ENCODE data around the gene PLCB4. TPM values are rescaled to one million over a fixed set of nuclear protein-coding genes. Genes with fewer than 3 reads are reported as not detected.

Gene PLCB4
- polyA plus RNA-seq, 1 donor (not counting 4 experiments of a cell fraction or from before 2014, with no cell fraction given), result 4.1 TPM

DNA sequence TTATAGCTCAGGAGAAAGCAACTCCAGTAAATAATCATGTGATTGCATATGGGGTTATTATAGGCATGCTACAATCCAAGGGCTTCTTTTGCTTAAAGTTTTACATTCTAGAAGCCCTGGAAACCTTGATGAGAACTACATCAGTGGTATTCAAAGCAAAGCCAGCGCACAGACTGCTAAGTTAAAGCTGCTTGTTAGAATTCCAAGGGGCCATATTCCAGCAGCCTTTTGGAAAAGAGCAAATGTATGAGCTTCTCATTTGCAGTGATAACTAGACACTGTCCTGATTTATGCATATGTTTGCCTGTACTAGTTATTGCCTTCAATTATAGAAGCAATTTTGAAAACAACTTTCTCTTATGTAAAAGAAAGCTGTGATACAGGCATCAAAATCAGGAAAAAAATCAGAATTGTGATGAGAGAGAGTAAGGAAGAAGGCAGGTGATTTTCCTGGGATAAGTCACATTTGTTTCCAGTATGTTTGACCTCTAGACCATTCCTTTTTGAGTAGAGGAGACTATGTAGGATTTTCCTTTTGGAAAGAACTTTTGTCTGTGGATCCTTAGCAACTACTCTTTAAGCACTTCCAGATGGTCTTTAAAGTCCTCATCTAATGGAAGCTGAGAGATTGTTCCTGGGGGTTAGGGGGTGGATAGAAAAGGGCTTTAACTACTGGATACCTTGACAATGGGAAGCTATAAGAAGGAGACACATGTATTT lies 159.2 kb downstream of the PLCB4 start:
- Histone ChIP-seq H4K20me1 (ENCODE audit: control insufficient read depth, extremely low read depth, insufficient read depth, low read length) (no peaks in the 10 kb centered on the region), H3K4me2 (ENCODE audit: control insufficient read depth, extremely low read depth, insufficient read depth, low read depth, low read length) (no peak overlapping the region), H3K27me3 (ENCODE audit: control insufficient read depth, extremely low read depth, insufficient read depth, low read length) (no peaks in the 10 kb centered on the region), H3K4me3 (ENCODE audit: control insufficient read depth in 2 of 3, extremely low read depth in 1 of 3, insufficient read depth in 2 of 3, low read depth in 1 of 3, low read length in 3 of 3) (no peak overlapping the region), H3K9me1 (ENCODE audit: control insufficient read depth, extremely low read depth, insufficient read depth, low read length) (no peaks in the 10 kb centered on the region), H3K79me2 (ENCODE audit: control insufficient read depth, insufficient read depth, low read length) (no peaks in the 10 kb centered on the region), H3K9ac (ENCODE audit: control insufficient read depth, extremely low read depth, insufficient read depth, low read length) (no peak overlapping the region), H3K4me1 (ENCODE audit: control insufficient read depth, extremely low read depth, insufficient read depth, low read length) (no peaks in the 10 kb centered on the region), H3K27ac (ENCODE audit: control insufficient read depth, insufficient read depth, low read length) (no peak overlapping the region), H2AFZ (ENCODE audit: control insufficient read depth, low read length) (no peak overlapping the region), H3K36me3 (ENCODE audit: control insufficient read depth in 2 of 2, extremely low read depth in 1 of 2, insufficient read depth in 2 of 2, low read length in 2 of 2) (no peaks in the 10 kb centered on the region), H3K9me3 (ENCODE audit: control insufficient read depth, low read depth, low read length) (no peaks in the 10 kb centered on the region)
- dilution Hi-C loops (cut with MboI; ENCODE audit: extremely low pct_ligation_motif_present, low sequenced_read_pairs), result no loop called here
- DNase-seq (ENCODE audit: low read depth, low spot score) (no peak), FAIRE-seq (no peak)
- TF ChIP-seq, protein P1, sequence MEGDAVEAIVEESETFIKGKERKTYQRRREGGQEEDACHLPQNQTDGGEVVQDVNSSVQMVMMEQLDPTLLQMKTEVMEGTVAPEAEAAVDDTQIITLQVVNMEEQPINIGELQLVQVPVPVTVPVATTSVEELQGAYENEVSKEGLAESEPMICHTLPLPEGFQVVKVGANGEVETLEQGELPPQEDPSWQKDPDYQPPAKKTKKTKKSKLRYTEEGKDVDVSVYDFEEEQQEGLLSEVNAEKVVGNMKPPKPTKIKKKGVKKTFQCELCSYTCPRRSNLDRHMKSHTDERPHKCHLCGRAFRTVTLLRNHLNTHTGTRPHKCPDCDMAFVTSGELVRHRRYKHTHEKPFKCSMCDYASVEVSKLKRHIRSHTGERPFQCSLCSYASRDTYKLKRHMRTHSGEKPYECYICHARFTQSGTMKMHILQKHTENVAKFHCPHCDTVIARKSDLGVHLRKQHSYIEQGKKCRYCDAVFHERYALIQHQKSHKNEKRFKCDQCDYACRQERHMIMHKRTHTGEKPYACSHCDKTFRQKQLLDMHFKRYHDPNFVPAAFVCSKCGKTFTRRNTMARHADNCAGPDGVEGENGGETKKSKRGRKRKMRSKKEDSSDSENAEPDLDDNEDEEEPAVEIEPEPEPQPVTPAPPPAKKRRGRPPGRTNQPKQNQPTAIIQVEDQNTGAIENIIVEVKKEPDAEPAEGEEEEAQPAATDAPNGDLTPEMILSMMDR (optimal IDR thresholded peaks at IDR 0.05 in 1 of 3, IDR thresholded peaks at IDR 0.05 in 1 of 3, conservative IDR thresholded peaks at IDR 0.05 in 1 of 3; ENCODE audit: extremely low read depth in 1 of 3, insufficient read depth in 2 of 3, low read length in 3 of 3), result no peak
- TF ChIP-seq EZH2 (IDR thresholded peaks at IDR 0.05; ENCODE audit: low read length), result no peak

DNA sequence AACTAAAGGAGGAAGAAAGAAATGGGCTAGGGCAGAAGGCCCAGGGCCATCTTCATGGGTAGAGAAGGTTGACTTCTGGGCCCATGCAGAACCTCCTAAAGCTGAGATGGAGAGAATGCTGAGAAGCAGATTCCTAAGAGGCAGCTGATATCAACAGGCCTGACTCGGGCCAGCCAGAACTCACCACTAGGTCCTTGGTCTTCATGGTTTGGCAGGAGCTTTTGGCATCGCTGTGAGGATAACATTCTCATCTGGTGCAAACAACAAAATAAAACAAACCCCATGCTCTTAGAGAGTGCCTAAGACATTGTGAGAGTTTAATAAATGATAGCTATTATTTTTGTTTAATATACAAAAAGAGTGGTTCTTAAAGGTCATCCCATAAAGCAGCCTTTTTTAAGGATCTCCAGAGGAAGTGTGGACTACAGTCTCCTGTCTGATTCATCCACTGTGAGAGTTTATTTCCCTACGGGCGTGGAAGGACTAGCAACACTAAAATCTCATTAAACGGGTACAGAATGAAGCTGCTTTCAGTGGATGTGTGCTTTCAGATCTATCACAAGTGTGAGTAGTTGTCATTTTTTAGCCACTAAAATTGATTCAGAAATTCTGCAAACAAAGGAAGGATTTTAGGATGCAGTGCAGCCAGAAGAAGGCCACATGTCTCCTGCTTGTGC lies 160.0 kb downstream of the PLCB4 start:
- dilution Hi-C loops (cut with MboI; ENCODE audit: extremely low pct_ligation_motif_present, low sequenced_read_pairs), result no loop called here

More for the DNA sequence above, 160.0 kb downstream of the PLCB4 start:
- no peaks in the 10 kb centered on the region for H3K36me3 ChIP-seq (ENCODE audit: control insufficient read depth in 2 of 2, extremely low read depth in 1 of 2, insufficient read depth in 2 of 2, low read length in 2 of 2)
- H3K4me2 ChIP-seq (ENCODE audit: control insufficient read depth, extremely low read depth, insufficient read depth, low read depth, low read length), result no peak overlapping the region
- FAIRE-seq, result no peak
- no peak for DNase-seq (ENCODE audit: low read depth, low spot score)
- H3K4me3 ChIP-seq (ENCODE audit: control insufficient read depth in 2 of 3, extremely low read depth in 1 of 3, insufficient read depth in 2 of 3, low read depth in 1 of 3, low read length in 3 of 3), result no peak overlapping the region
- no peak overlapping the region for H2AFZ ChIP-seq (ENCODE audit: control insufficient read depth, low read length)
- no peak overlapping the region for H3K27ac ChIP-seq (ENCODE audit: control insufficient read depth, insufficient read depth, low read length)
- TF ChIP-seq, protein P1 (optimal IDR thresholded peaks at IDR 0.05 in 1 of 3, IDR thresholded peaks at IDR 0.05 in 1 of 3, conservative IDR thresholded peaks at IDR 0.05 in 1 of 3; ENCODE audit: extremely low read depth in 1 of 3, insufficient read depth in 2 of 3, low read length in 3 of 3), result no peak
- TF ChIP-seq EZH2 (IDR thresholded peaks at IDR 0.05; ENCODE audit: low read length), result no peak
- no peaks in the 10 kb centered on the region for H3K4me1 ChIP-seq (ENCODE audit: control insufficient read depth, extremely low read depth, insufficient read depth, low read length)
- H4K20me1 ChIP-seq (ENCODE audit: control insufficient read depth, extremely low read depth, insufficient read depth, low read length), result no peaks in the 10 kb centered on the region
- no peaks in the 10 kb centered on the region for H3K27me3 ChIP-seq (ENCODE audit: control insufficient read depth, extremely low read depth, insufficient read depth, low read length)
- H3K79me2 ChIP-seq (ENCODE audit: control insufficient read depth, insufficient read depth, low read length), result no peaks in the 10 kb centered on the region
- no peaks in the 10 kb centered on the region for H3K9me3 ChIP-seq (ENCODE audit: control insufficient read depth, low read depth, low read length)
- no peak overlapping the region for H3K9ac ChIP-seq (ENCODE audit: control insufficient read depth, extremely low read depth, insufficient read depth, low read length)
- no peaks in the 10 kb centered on the region for H3K9me1 ChIP-seq (ENCODE audit: control insufficient read depth, extremely low read depth, insufficient read depth, low read length)
